ENCODE measurements around the gene KCP. TPM values are rescaled to one million over a fixed set of nuclear protein-coding genes. Genes with fewer than 3 reads are reported as not detected.

The KCP gene
- total and polyA plus RNA-seq, 2 experiments from 2014 or later = 0.76 to 1.1 TPM

DNA sequence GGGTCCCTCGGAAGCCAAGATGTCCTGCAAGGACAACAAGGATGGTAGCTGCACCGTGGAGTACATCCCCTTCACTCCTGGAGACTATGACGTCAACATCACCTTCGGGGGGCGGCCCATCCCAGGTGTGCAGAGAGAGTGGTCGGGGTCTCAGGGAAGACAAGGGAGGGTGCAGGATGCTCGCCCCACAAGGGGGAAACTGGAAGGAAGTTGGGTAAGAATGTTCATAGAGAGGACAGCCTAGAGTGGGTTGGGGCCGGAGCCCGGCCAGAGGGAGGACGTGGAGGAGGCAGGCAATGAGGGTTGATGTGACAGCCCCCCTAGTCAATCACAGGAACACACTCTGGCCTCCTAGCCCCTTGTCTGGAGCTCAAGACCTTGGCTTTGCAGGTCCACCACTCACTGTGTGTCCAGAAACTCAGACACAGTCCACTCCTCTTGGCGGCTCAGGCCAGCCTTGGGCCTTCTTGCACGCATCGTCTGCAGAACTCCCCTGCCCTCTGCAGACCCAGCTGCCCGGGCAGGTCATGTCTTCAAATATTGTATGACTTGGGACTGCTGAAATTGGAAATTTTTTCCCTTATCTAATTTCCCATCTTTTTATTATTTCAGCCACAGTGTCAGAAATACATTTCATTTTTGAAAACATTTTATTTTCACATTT lies 63.6 kb downstream of the KCP start (continued):
- TF ChIP-seq, protein P1, sequence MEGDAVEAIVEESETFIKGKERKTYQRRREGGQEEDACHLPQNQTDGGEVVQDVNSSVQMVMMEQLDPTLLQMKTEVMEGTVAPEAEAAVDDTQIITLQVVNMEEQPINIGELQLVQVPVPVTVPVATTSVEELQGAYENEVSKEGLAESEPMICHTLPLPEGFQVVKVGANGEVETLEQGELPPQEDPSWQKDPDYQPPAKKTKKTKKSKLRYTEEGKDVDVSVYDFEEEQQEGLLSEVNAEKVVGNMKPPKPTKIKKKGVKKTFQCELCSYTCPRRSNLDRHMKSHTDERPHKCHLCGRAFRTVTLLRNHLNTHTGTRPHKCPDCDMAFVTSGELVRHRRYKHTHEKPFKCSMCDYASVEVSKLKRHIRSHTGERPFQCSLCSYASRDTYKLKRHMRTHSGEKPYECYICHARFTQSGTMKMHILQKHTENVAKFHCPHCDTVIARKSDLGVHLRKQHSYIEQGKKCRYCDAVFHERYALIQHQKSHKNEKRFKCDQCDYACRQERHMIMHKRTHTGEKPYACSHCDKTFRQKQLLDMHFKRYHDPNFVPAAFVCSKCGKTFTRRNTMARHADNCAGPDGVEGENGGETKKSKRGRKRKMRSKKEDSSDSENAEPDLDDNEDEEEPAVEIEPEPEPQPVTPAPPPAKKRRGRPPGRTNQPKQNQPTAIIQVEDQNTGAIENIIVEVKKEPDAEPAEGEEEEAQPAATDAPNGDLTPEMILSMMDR (conservative IDR thresholded peaks at IDR 0.05; ENCODE audit: low read depth in 2 of 2) = no peak
- no peak for TF ChIP-seq STAT1 (IDR thresholded peaks at IDR 0.05; ENCODE audit: unreplicated experiment)
- TF ChIP-seq, protein P2, sequence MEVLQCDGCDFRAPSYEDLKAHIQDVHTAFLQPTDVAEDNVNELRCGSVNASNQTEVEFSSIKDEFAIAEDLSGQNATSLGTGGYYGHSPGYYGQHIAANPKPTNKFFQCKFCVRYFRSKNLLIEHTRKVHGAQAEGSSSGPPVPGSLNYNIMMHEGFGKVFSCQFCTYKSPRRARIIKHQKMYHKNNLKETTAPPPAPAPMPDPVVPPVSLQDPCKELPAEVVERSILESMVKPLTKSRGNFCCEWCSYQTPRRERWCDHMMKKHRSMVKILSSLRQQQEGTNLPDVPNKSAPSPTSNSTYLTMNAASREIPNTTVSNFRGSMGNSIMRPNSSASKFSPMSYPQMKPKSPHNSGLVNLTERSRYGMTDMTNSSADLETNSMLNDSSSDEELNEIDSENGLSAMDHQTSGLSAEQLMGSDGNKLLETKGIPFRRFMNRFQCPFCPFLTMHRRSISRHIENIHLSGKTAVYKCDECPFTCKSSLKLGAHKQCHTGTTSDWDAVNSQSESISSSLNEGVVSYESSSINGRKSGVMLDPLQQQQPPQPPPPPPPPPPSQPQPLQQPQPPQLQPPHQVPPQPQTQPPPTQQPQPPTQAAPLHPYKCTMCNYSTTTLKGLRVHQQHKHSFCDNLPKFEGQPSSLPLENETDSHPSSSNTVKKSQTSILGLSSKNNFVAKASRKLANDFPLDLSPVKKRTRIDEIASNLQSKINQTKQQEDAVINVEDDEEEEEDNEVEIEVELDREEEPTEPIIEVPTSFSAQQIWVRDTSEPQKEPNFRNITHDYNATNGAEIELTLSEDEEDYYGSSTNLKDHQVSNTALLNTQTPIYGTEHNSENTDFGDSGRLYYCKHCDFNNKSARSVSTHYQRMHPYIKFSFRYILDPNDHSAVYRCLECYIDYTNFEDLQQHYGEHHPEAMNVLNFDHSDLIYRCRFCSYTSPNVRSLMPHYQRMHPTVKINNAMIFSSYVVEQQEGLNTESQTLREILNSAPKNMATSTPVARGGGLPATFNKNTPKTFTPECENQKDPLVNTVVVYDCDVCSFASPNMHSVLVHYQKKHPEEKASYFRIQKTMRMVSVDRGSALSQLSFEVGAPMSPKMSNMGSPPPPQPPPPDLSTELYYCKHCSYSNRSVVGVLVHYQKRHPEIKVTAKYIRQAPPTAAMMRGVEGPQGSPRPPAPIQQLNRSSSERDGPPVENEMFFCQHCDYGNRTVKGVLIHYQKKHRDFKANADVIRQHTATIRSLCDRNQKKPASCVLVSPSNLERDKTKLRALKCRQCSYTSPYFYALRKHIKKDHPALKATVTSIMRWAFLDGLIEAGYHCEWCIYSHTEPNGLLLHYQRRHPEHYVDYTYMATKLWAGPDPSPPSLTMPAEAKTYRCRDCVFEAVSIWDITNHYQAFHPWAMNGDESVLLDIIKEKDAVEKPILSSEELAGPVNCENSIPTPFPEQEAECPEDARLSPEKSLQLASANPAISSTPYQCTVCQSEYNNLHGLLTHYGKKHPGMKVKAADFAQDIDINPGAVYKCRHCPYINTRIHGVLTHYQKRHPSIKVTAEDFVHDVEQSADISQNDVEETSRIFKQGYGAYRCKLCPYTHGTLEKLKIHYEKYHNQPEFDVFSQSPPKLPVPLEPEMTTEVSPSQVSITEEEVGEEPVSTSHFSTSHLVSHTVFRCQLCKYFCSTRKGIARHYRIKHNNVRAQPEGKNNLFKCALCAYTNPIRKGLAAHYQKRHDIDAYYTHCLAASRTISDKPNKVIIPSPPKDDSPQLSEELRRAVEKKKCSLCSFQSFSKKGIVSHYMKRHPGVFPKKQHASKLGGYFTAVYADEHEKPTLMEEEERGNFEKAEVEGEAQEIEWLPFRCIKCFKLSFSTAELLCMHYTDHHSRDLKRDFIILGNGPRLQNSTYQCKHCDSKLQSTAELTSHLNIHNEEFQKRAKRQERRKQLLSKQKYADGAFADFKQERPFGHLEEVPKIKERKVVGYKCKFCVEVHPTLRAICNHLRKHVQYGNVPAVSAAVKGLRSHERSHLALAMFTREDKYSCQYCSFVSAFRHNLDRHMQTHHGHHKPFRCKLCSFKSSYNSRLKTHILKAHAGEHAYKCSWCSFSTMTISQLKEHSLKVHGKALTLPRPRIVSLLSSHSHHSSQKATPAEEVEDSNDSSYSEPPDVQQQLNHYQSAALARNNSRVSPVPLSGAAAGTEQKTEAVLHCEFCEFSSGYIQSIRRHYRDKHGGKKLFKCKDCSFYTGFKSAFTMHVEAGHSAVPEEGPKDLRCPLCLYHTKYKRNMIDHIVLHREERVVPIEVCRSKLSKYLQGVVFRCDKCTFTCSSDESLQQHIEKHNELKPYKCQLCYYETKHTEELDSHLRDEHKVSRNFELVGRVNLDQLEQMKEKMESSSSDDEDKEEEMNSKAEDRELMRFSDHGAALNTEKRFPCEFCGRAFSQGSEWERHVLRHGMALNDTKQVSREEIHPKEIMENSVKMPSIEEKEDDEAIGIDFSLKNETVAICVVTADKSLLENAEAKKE (CRISPR knock-in tag; IDR thresholded peaks at IDR 0.05) = no peak
- no peak for TF ChIP-seq NANOG (IDR thresholded peaks at IDR 0.05; ENCODE audit: borderline replicate concordance)
- no peak for TF ChIP-seq EZH2 (IDR thresholded peaks at IDR 0.05; ENCODE audit: low read depth, unreplicated experiment)
- TF ChIP-seq CREB1 (CRISPR knock-in tag; IDR thresholded peaks at IDR 0.05; ENCODE audit: low read depth) = no peak
- no peak for TF ChIP-seq ZNF331 (CRISPR knock-in tag; IDR thresholded peaks at IDR 0.05; ENCODE audit: low read depth)
- no peak for TF ChIP-seq ZNF114 (CRISPR knock-in tag; IDR thresholded peaks at IDR 0.05)
